GM21367 (cell line): Measurements from ENCODE around the gene ZNF408.

Source experiments
- ATAC-seq: cut with Tn5 transposase; IDR thresholded peaks from one replicate; pipeline ENCODE4 v1.9.1; 2021; ENCODE audit not compliant: unreplicated experiment

ZNF408 gene

DNA sequence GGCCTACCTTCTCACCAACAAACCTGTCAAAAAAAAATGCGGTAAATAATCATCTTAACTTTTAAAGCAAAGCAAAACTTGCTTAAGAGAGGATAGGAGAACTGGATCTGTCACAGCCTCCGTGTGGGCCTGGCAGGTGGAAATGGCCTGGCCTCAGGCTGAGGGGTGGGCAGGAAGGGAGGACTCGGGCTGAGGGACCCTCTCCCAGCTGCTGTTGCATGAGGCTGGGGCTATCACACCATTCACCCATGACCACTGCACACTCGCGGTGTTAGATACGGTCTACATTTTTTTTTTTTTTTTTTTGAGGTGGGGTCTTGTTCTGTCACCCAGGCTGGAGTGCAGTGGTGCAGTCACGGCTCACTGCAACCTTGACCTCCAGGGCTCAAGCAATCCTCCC is 24.9 kb upstream of the ZNF408 start:
- ATAC-seq: no peak

GRCh38 chr11:46676436-46677158 is 24.2 kb upstream of the ZNF408 start:
- ATAC-seq: no peak

DNA sequence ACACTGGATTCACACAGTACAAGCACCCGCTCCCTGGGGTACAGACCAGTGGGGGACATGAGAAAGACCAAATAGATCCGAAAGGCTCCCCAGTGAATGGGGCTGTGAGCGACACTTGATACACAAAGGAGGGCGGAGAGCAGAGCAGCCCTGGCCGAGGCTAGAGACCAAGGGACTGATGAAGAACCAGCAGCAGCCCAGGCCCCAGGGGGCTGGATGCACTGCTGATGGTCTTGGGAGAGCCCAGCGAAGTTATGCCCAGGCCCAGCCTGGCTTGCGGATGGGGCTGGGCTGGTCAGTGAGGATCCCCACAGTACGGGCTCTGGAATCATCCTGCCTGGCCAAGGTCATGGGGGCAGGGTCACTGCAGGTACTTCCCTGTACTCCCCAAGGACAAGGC is 23.7 kb upstream of the ZNF408 start:
- no peak for ATAC-seq

GRCh38 chr11:46677991-46678740 is 22.7 kb upstream of the ZNF408 start:
- ATAC-seq: no peak

DNA sequence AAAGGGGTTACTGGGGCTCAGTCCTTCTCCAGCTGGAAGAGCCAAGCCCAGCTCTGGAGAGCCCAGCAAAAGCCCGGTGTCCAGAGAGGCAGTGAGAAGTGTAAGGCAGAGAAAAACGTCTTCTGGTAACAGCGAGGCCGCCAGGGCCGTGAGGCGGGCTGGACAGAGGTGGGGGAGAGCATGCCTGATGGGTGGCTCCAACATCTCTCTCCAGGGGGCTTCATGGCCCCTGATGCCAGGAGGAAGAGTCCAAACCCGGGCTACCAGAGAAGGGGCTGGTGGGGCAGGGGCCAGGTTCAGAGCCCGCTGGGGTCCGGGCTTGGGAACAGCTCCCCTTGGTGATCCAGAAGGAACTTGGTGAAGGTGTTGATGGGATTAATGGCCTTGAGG is 22.1 kb upstream of the ZNF408 start:
- ATAC-seq: no peak

GRCh38 chr11:46679241-46680163 is 21.3 kb upstream of the ZNF408 start:
- ATAC-seq: no peak

GRCh38 chr11:46680164-46680760 is 20.6 kb upstream of the ZNF408 start:
- ATAC-seq: no peak

GRCh38 chr11:46680815-46681214 is 20.0 kb upstream of the ZNF408 start:
- no peak for ATAC-seq

DNA sequence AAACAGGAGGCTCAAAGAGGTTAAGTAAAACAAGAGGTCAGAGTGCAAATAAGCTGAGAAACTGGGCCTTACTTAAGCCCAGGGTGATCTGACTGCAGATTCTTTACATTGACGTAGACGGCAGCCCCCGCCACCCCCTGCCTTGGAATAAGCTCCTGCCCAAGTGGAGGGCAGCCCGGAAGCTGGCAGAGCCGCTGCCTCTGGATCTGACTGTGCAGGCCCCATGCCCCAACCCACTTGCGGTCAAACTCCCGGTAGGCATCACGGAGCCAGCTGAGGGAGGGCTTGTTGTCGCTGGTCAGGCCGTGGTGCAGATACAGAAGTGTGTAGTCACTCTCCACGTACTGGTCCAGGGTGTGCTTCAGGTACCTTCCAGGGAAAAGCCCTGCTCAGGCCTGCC is 19.0 kb upstream of the ZNF408 start:
- ATAC-seq: no peak

- ATAC-seq: no peak
These were observed 17.8 kb upstream of the ZNF408 start for GRCh38 chr11:46682773-46683752.

GRCh38 chr11:46684367-46684766 is 16.5 kb upstream of the ZNF408 start:
- no peak for ATAC-seq

DNA sequence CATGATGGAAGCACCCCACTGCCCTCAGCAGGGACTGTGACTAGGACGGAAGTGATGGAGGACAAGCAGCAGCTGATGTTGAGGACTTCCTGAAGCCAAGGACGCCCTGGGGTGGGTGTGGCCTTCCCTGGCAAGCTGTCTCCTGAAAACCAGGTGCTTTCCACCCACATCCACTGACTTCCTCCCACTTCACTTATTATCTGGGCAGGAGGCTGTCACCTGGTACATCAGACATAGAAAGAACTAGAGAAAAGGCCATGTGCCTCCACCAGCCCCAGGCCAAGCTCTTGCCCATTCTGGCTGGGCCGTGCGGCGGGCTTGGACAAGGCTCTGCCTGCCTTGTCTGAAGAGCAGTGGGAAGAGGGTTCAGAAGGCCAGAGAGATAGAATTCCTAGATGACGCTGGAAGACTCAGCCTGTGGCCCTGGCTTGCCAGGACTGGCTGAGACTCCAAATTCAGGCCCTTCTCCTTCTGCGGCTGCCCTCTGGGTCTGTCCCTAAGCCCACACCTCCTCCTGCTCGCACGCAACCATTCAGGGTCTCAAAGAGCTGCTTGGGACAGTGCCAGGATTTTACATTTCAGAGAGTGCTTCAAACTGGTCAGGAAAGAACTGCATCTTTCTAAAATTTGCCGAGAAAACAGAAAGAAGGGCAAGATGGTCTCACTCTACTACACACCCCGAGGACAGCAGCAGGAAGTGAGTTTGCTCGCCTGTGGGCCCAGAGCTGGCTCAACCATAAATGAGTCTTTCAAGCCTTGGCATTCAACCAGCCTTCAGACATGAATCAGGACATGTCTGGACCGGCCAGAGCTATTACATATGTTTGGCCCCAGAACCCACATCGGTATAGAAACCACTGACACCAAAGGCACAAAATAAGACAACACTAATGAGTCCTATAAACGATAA is 13.7 kb upstream of the ZNF408 start:
- no peak for ATAC-seq

DNA sequence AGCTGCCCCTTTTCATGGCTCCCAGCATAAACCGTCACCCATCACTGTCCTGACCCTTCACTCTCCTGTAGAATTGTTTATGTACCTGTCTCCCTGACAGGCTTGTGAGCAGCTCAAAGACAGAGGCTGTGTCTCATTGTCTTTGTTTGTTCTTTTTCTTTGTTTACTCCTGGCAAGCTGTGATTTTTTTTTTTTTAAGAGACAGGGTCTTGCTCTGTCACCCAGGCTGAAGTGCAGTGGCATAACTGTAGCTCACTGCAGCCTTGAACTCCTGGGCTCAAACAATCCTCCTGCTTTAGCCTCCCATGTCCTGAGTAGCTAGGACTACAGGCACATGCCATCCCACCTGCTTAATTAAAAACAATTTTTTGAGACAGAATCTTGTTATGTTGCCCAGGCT is 10.1 kb upstream of the ZNF408 start:
- no peak for ATAC-seq

DNA sequence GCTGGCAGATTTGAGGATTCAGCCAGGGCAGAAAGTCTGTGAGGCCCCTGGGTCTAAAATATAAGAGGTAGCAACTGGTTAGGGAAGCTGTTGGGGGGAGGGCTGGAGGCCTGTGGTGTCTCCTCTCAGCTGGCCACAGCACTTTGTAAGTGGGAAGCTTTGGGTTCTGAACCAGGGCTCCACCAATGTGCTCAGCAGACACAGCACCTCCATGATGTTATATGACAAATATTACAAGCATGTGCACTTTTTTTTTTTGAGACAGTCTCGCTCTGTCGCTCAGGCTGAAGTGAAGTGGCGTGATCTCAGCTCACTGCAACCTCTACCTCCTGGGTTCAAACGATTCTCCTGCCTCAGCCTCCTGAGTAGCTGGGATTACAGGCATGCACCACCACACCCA is 8.4 kb upstream of the ZNF408 start:
- no peak for ATAC-seq

DNA sequence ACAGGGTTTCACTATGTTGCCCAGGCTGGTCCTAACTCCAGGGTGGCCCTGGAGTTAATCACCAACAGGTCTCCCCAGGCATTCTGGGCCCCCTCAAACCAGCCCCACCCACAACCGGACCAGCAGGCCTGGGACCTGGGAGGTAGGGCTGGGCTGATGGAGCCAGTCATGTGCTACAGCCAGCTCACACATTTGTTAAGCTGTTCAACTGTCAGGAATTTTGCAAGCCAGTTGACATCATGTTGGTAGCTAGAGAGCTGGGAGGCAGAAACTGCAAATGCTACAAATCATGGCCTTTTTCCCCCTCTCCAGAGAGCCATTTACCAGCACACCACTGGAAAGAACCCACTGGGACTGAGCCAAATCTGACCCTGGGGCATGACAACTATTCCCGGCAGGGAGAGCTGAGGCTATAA is 7.2 kb upstream of the ZNF408 start:
- no peak for ATAC-seq

- ATAC-seq: no peak
These were observed 6.8 kb upstream of the ZNF408 start for GRCh38 chr11:46694072-46694471.

DNA sequence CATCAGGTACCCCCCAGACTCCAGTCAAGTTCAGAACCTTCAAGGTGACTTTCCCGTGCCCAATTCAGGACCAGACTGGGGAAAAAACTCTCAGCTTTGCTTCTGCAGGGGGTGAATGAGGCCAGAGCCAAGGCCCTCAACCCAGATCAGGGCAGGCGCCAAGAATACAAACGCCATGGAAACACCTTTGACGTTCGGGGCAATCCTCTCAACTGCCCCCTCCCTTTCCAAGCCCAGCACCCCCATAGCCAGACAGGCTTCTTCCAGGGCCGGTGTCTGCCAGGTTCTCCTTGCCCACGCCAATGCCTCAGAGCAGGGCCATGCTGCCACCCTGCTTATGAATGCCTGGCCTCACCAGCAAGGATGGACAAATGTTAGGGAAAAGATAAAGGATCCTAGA is 6.2 kb upstream of the ZNF408 start:
- ATAC-seq: no peak

DNA sequence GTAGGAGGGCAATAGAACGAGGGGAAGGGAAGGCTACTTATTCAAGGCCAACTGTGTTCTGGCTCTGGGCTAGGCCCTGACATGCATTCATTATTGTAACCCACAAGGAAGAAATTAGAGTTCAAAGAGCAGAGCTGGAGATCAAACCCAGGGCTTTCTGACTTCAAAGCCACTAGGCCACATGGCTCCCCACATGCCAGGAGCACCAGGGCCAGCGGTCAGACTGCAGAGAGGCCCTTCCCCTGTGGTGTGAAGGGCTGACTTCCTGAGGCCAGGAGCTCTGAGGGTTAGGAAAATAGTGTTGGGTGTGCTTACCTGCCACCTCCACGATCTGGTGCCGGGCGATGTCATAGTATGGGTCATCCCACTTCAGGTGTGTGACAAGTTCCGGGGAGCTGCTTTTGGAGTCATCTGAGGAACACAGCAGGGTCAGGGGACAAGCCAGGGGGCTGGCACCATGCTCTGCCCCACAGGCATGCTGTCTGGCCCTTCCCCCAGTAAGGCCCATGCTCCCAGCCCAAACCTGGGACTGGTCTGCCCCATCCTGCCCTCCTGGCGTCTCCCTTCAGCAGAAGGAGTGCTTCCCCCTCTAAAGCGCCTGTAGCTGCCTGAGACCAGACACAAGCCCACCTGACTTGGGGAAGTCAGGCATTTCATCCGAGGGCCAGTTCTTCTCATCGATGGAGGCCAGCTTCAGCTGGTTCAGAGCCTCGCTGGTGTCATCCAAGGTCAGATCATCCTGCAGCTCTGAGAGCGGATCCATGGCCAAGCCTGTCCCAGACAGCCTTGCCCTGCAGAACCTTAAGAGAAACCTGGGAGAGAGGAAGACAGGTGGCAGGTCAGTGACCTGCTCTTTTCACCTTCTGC is 5.3 kb upstream of the ZNF408 start:
- ATAC-seq: no peak
